ENCODE results near the gene KLHL29. TPM values are rescaled to one million over a fixed set of nuclear protein-coding genes. Genes with fewer than 3 reads are reported as not detected.

KLHL29 gene
- total RNA-seq, 1 experiment from 2014 or later = 2.4 TPM

DNA sequence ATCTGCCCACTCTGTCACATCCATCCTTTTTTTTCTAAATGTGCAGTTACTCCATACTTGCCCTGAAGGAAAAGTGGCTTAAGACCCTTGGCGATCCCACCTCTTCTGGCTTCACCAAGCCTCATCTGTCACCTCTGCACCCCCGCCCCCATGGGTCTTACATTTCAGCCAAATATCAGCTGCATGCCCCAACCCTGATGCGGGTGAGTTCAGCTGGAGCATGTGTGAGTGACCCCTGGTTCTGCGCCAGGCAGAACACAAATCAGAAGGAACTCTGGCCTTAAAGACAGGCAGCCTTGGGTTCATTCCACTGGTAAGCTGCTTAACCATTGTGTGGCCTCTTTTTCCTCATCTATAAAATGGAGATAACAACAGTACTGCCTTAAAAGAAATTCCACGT is 194.7 kb downstream of the KLHL29 start:
- no peak overlapping the region for H3K4me2 ChIP-seq (ENCODE audit: insufficient read depth, insufficient read length, low read length)
- H2BK15ac ChIP-seq (ENCODE audit: low read depth, low read length) = no peak overlapping the region
- Mint-ChIP-seq H3K4me1 (peaks cover 0 to 6% of the 10 kb centered on the region in 2 experiments), H3K4me3 (no peak overlapping the region), H3K36me3 (ENCODE audit: insufficient read depth in 1 of 3, low read depth in 3 of 3) (no peaks in the 10 kb centered on the region), H3K27me3 (ENCODE audit: low read depth) (no peaks in the 10 kb centered on the region), H3K27ac (no peak overlapping the region), H3K9me3 (no peaks in the 10 kb centered on the region)
- TF ChIP-seq, protein P1, sequence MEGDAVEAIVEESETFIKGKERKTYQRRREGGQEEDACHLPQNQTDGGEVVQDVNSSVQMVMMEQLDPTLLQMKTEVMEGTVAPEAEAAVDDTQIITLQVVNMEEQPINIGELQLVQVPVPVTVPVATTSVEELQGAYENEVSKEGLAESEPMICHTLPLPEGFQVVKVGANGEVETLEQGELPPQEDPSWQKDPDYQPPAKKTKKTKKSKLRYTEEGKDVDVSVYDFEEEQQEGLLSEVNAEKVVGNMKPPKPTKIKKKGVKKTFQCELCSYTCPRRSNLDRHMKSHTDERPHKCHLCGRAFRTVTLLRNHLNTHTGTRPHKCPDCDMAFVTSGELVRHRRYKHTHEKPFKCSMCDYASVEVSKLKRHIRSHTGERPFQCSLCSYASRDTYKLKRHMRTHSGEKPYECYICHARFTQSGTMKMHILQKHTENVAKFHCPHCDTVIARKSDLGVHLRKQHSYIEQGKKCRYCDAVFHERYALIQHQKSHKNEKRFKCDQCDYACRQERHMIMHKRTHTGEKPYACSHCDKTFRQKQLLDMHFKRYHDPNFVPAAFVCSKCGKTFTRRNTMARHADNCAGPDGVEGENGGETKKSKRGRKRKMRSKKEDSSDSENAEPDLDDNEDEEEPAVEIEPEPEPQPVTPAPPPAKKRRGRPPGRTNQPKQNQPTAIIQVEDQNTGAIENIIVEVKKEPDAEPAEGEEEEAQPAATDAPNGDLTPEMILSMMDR (conservative IDR thresholded peaks at IDR 0.05) = no peak
- H4K5ac ChIP-seq (ENCODE audit: insufficient read length, low read depth, low read length) = no peak overlapping the region
- DNase-seq = no peak
- no peaks in the 10 kb centered on the region for H4K20me1 ChIP-seq (ENCODE audit: control insufficient read depth, insufficient read depth, insufficient read length)
- H3T11ph ChIP-seq (ENCODE audit: low read length) = no peak overlapping the region
- no peaks in the 10 kb centered on the region for H3K23me2 ChIP-seq (ENCODE audit: insufficient read length, low read depth, low read length, poor library complexity, severe bottlenecking)
- no peak overlapping the region for H2BK20ac ChIP-seq (ENCODE audit: low read depth, low read length, poor library complexity, severe bottlenecking)
- H2BK12ac ChIP-seq (ENCODE audit: insufficient read length, low read depth, low read length) = no peak overlapping the region
- H3K27ac ChIP-seq (ENCODE audit: insufficient read length, low read depth, low read length) = no peak overlapping the region
- H3K14ac ChIP-seq (ENCODE audit: insufficient read depth, low read length) = no peak overlapping the region
- no peak overlapping the region for H3K56ac ChIP-seq (ENCODE audit: insufficient read length, low read depth, low read length)
- no peak overlapping the region for H2BK5ac ChIP-seq (ENCODE audit: insufficient read length, low read length)
- no peak overlapping the region for H3K4ac ChIP-seq (ENCODE audit: low read depth, low read length)
- no peaks in the 10 kb centered on the region for H3K9me3 ChIP-seq (ENCODE audit: control insufficient read depth, low read depth, low read length)
- no peak overlapping the region for H4K91ac ChIP-seq (ENCODE audit: insufficient read length, low read depth, low read length)
- no peak overlapping the region for H2AFZ ChIP-seq (ENCODE audit: low read length)
- H3K9ac ChIP-seq (ENCODE audit: extremely low read depth, insufficient read length, low read length) = no peak overlapping the region
- H2BK120ac ChIP-seq (ENCODE audit: low read depth, low read length, poor library complexity, severe bottlenecking) = no peak overlapping the region
- H3K4me1 ChIP-seq (ENCODE audit: insufficient read depth, low read length) = peaks cover 2% of the 10 kb centered on the region; the same call in 1 of the 2 replicates
- H3K79me1 ChIP-seq (ENCODE audit: insufficient read depth, low read depth, low read length, poor library complexity, severe bottlenecking) = no peaks in the 10 kb centered on the region
- H3K27me3 ChIP-seq (ENCODE audit: insufficient read depth, low read length) = no peaks in the 10 kb centered on the region
- no peak overlapping the region for H4K8ac ChIP-seq (replicated peaks; ENCODE audit: insufficient read length, low read depth, low read length)
- H2AK5ac ChIP-seq (ENCODE audit: insufficient read length, low read length) = no peak overlapping the region
- no CpG with 5 or more reads among the region's 5 CpGs for WGBS (ENCODE audit: extremely low coverage, insufficient read length, low lambda C conversion rate)
- H3K23ac ChIP-seq (ENCODE audit: insufficient read length, low read depth, low read length) = no peak overlapping the region
- H3K18ac ChIP-seq (ENCODE audit: insufficient read length, low read depth, low read length) = no peak overlapping the region
- H3K79me2 ChIP-seq (ENCODE audit: insufficient read depth, low read length) = no peaks in the 10 kb centered on the region
